ENCODE measurements around the gene FILIP1L.

- TF ChIP-seq, protein P1, sequence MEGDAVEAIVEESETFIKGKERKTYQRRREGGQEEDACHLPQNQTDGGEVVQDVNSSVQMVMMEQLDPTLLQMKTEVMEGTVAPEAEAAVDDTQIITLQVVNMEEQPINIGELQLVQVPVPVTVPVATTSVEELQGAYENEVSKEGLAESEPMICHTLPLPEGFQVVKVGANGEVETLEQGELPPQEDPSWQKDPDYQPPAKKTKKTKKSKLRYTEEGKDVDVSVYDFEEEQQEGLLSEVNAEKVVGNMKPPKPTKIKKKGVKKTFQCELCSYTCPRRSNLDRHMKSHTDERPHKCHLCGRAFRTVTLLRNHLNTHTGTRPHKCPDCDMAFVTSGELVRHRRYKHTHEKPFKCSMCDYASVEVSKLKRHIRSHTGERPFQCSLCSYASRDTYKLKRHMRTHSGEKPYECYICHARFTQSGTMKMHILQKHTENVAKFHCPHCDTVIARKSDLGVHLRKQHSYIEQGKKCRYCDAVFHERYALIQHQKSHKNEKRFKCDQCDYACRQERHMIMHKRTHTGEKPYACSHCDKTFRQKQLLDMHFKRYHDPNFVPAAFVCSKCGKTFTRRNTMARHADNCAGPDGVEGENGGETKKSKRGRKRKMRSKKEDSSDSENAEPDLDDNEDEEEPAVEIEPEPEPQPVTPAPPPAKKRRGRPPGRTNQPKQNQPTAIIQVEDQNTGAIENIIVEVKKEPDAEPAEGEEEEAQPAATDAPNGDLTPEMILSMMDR (IDR thresholded peaks at IDR 0.05) = no peak
- TF ChIP-seq EZH2 (IDR thresholded peaks at IDR 0.05) = no peak
- TF ChIP-seq EZH2phosphoT487 (IDR thresholded peaks at IDR 0.05) = no peak
Measured at GRCh38 chr3:99965077-99965476, 149.2 kb downstream of the FILIP1L start.
